Endothelial cell of umbilical vein (primary cell): Measurements from ENCODE around the gene SERPINB10. TPM values are rescaled to one million over a fixed set of nuclear protein-coding genes. Genes with fewer than 3 reads are reported as not detected.
"Not testable (repeated sequence)": the region's sequence is repeated elsewhere in the genome, so short reads cannot be mapped to it uniquely, and the experiment has no call there.

ENCODE experiments used
- BruUV-seq: library from RNA; stranded (reverse); fragments of 400-500 nt; replicated peaks from 2 replicates; lab custom pipeline; 2021; lab: Mats Ljungman, UMichigan
- CTCF ChIA-PET: fragments of 300-600, 350-600 bp; sonication (Branson Sonifier 250); formaldehyde crosslinking; loops from one replicate; lab custom pipeline; 2021; ENCODE audit warnings: antibody characterized with exemption, inconsistent platforms; lab: Charles Lee
- POLR2A ChIA-PET: fragments of 300-600, 350-600 bp; sonication (Branson Sonifier 250); formaldehyde crosslinking; loops from one replicate; lab custom pipeline; 2021; ENCODE audit warnings: antibody characterized with exemption, inconsistent platforms; lab: Charles Lee
- DNase-seq: peaks from one replicate; pipeline ENCODE4 v3.0.0-alpha.2; 2011; ENCODE audit warnings: low read depth, low spot score
- FAIRE-seq: peaks from 2 replicates; lab custom pipeline; 2011; peaks lifted over from hg19 to GRCh38; lab: Jason Lieb, UNC
- H2AFZ ChIP-seq: 2 replicates; pipeline ENCODE4 v1.6.0; 2012; ENCODE audit warnings: low read depth, low read length, control low read depth, inconsistent platforms
- H3K27ac ChIP-seq: 2 replicates; pipeline ENCODE4 v1.5.1; 2011; ENCODE audit warnings: low read depth, mild to moderate bottlenecking, control low read depth, low read length, moderate library complexity; ENCODE audit not compliant: insufficient read depth
- H3K27me3 ChIP-seq, 2 experiments: 2 replicates each; pipeline versions ENCODE4 v1.6.0 to v1.6.1; 2011; ENCODE audit warnings: low read length in 2 of 2, mixed read lengths in 1 of 2; ENCODE audit not compliant: control insufficient read depth in 2 of 2, insufficient read depth in 2 of 2
- H3K36me3 ChIP-seq, 2 experiments: 2 replicates in 1 of 2; 3 replicates in 1 of 2; pipeline ENCODE4 v1.5.1; 2011; ENCODE audit warnings: low read length in 2 of 2, mild to moderate bottlenecking in 1 of 2, moderate library complexity in 1 of 2; ENCODE audit not compliant: control insufficient read depth in 2 of 2, insufficient read depth in 2 of 2; ENCODE audit errors: extremely low read depth in 1 of 2
- H3K4me1 ChIP-seq: 3 replicates; pipeline ENCODE4 v1.5.1; 2011; ENCODE audit warnings: mild to moderate bottlenecking, low read length; ENCODE audit not compliant: control insufficient read depth, insufficient read depth; ENCODE audit errors: extremely low read depth
- H3K4me2 ChIP-seq: 2 replicates; pipeline ENCODE4 v1.6.1; 2011; ENCODE audit warnings: low read length, control low read depth, mixed read lengths; ENCODE audit not compliant: insufficient read depth
- H3K4me3 ChIP-seq, 3 experiments: fragments of 200-600 bp in 1 of 3; sonication (generic), shearing (Covaris generic) in 1 of 3; replicated peaks in 1 of 3; 2 replicates each; pipeline ENCODE4 v1.5.1; 2011 to 2016; ENCODE audit warnings: control low read depth in 3 of 3, low read length in 3 of 3, mild to moderate bottlenecking in 2 of 3, inconsistent platforms in 1 of 3, low read depth in 1 of 3, moderate library complexity in 1 of 3; ENCODE audit not compliant: insufficient read depth in 1 of 3
- H3K79me2 ChIP-seq: 2 replicates; pipeline ENCODE4 v1.6.0; 2012; ENCODE audit warnings: low read length, inconsistent platforms; ENCODE audit not compliant: control insufficient read depth, insufficient read depth
- H3K9ac ChIP-seq: replicated peaks from 2 replicates; pipeline ENCODE3; 2011; ENCODE audit warnings: low read length, control low read depth; ENCODE audit not compliant: insufficient read depth; ENCODE audit errors: extremely low read depth
- H3K9me1 ChIP-seq: replicated peaks from 3 replicates; pipeline ENCODE4 v1.6.0; 2011; ENCODE audit warnings: mild to moderate bottlenecking, low read length; ENCODE audit not compliant: control insufficient read depth, insufficient read depth; ENCODE audit errors: extremely low read depth
- H3K9me3 ChIP-seq: replicated peaks from 2 replicates; pipeline ENCODE4 v1.5.1; 2012; ENCODE audit warnings: low read length, inconsistent platforms; ENCODE audit not compliant: control insufficient read depth, insufficient read depth
- H4K20me1 ChIP-seq: replicated peaks from 2 replicates; pipeline ENCODE3; 2011; ENCODE audit warnings: mild to moderate bottlenecking, low read length; ENCODE audit not compliant: control insufficient read depth, insufficient read depth; ENCODE audit errors: extremely low read depth
- EZH2 ChIP-seq: IDR thresholded peaks from 2 replicates; pipeline ENCODE4 v1.6.1; 2012; ENCODE audit warnings: borderline replicate concordance, low read depth, mild to moderate bottlenecking, moderate library complexity, low read length, inconsistent platforms; ENCODE audit not compliant: severe bottlenecking
- FOS ChIP-seq: IDR thresholded peaks from 2 replicates; pipeline ENCODE4 v1.6.1; 2011; ENCODE audit warnings: mild to moderate bottlenecking, low read length, moderate library complexity, borderline replicate concordance; ENCODE audit not compliant: insufficient read depth
- GATA2 ChIP-seq: IDR thresholded peaks from 2 replicates; pipeline ENCODE4 v1.7.0; 2011; ENCODE audit warnings: low read depth, mild to moderate bottlenecking, moderate library complexity, mixed read lengths, low read length; ENCODE audit not compliant: insufficient read length, insufficient read depth
- JUN ChIP-seq: IDR thresholded peaks from 2 replicates; pipeline ENCODE4 v1.6.1; 2011; ENCODE audit warnings: borderline replicate concordance, low read depth; ENCODE audit not compliant: insufficient read length, insufficient read depth
- MYC ChIP-seq: IDR thresholded peaks from one replicate; pipeline ENCODE4 v1.6.1; 2011; ENCODE audit warnings: mild to moderate bottlenecking, low read depth, low read length
- POLR2A ChIP-seq: IDR thresholded peaks from 2 replicates; pipeline ENCODE4 v1.6.1; 2012; ENCODE audit warnings: low read depth, mild to moderate bottlenecking, control low read depth, low read length
- POLR2AphosphoS5 ChIP-seq: IDR thresholded peaks from 2 replicates; pipeline ENCODE4 v1.6.1; 2012; ENCODE audit warnings: low read depth, mild to moderate bottlenecking, control low read depth, low read length, moderate library complexity; ENCODE audit not compliant: insufficient read depth
- dilution Hi-C: fragments of 300-500 bp; cut with MboI; formaldehyde crosslinking; loops from one replicate; pipeline ENCODE4 v1.15.0; 2019; ENCODE audit warnings: low sequenced_read_pairs; ENCODE audit not compliant: extremely low pct_ligation_motif_present
- intact Hi-C: fragments of 100-400 bp; cut with micrococcal nuclease; formaldehyde crosslinking; loops from one replicate; pipeline ENCODE4 v1.10.0; 2022
- polyA plus RNA-seq, 4 experiments: library from polyadenylated mRNA; depleted of rRNA in 3 of 4; stranded (reverse) in 3 of 4; unstranded in 1 of 4; fragments of >200 nt; gene quantifications; 2 replicates each; pipeline versions ENCODE4 v1.2.1 to v1.2.3, GENCODE V29; 2011 to 2012; ENCODE audit warnings: missing spikeins in 1 of 4
- total RNA-seq: library from RNA; stranded (reverse); gene quantifications from 2 replicates; pipeline ENCODE4 v1.2.3, GENCODE V29; 2021
- TF ChIP-seq, protein P1 (sequence below): IDR thresholded peaks from 2 replicates; pipeline ENCODE4 v1.6.1; 2011; ENCODE audit not compliant: insufficient read depth, insufficient read length
- TF ChIP-seq, protein P2 (sequence below), 2 donors: IDR thresholded peaks; 1 replicate in 1 of 2; 2 replicates in 1 of 2; pipeline ENCODE4 v1.5.1; 2011; ENCODE audit warnings: low read length in 2 of 2, mild to moderate bottlenecking in 2 of 2, moderate library complexity in 2 of 2, control low read depth in 1 of 2, inconsistent platforms in 1 of 2, low read depth in 1 of 2; ENCODE audit not compliant: insufficient read depth in 1 of 2; ENCODE audit errors: extremely low read depth in 1 of 2

Gene SERPINB10
- total and polyA plus RNA-seq, 2 donors (not counting 3 experiments of a cell fraction or from before 2014, with no cell fraction given) = not detected

DNA sequence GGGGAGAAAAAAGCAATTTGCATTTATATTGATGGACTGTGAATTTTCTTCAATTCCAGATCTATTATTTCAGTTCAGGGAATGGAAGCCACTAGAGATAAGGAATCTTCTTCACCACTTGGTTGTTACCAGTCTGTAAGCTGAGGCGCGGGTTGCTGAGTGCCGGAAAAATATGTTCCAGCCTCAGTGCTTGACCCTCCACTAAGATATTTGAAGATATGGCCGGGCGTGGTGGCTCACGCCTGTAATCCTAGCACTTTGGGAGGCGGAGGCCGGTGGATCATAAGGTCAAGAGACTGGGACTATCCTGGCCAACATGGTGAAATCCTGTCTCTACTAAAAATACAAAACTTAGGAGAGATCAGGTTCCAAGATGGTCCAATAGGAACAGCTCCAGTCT lies 32.2 kb downstream of the SERPINB10 start:
- Histone ChIP-seq H3K27ac (no peak overlapping the region), H3K4me1 (peaks cover 8% of the 10 kb centered on the region), H4K20me1 (no peaks in the 10 kb centered on the region), H3K36me3 (no peaks in the 10 kb centered on the region), H3K9ac (no peak overlapping the region), H3K4me2 (no peak overlapping the region), H3K9me1 (no peaks in the 10 kb centered on the region), H3K27me3 (peaks cover 5 to 17% of the 10 kb centered on the region in 2 experiments), H3K79me2 (no peaks in the 10 kb centered on the region), H3K9me3 (no peaks in the 10 kb centered on the region), H3K4me3 (no peak overlapping the region), H2AFZ (no peak overlapping the region)
- no peak for DNase-seq
- FAIRE-seq = no peak
- ChIA-PET POLR2A (no interaction called here), CTCF (interaction anchor here (1.8 kb wide), 1 partner anchor 428 kb away, joined by 4 read pairs; no protein-coding TSS in a partner anchor)
- TF ChIP-seq, protein P1, sequence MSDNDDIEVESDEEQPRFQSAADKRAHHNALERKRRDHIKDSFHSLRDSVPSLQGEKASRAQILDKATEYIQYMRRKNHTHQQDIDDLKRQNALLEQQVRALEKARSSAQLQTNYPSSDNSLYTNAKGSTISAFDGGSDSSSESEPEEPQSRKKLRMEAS = no peak
- TF ChIP-seq MYC (no peak), EZH2 (no peak), POLR2AphosphoS5 (no peak), GATA2 (no peak), FOS (no peak), JUN (no peak), POLR2A (no peak)
- TF ChIP-seq, protein P2, sequence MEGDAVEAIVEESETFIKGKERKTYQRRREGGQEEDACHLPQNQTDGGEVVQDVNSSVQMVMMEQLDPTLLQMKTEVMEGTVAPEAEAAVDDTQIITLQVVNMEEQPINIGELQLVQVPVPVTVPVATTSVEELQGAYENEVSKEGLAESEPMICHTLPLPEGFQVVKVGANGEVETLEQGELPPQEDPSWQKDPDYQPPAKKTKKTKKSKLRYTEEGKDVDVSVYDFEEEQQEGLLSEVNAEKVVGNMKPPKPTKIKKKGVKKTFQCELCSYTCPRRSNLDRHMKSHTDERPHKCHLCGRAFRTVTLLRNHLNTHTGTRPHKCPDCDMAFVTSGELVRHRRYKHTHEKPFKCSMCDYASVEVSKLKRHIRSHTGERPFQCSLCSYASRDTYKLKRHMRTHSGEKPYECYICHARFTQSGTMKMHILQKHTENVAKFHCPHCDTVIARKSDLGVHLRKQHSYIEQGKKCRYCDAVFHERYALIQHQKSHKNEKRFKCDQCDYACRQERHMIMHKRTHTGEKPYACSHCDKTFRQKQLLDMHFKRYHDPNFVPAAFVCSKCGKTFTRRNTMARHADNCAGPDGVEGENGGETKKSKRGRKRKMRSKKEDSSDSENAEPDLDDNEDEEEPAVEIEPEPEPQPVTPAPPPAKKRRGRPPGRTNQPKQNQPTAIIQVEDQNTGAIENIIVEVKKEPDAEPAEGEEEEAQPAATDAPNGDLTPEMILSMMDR (IDR thresholded peaks at IDR 0.05; ENCODE audit: extremely low read depth in 1 of 2, insufficient read depth in 1 of 2, low read depth in 1 of 2, low read length in 2 of 2) = no peak
- intact Hi-C loops (no loop called here), dilution Hi-C loops (no loop called here)
- BruUV-seq = no TSS peak

DNA sequence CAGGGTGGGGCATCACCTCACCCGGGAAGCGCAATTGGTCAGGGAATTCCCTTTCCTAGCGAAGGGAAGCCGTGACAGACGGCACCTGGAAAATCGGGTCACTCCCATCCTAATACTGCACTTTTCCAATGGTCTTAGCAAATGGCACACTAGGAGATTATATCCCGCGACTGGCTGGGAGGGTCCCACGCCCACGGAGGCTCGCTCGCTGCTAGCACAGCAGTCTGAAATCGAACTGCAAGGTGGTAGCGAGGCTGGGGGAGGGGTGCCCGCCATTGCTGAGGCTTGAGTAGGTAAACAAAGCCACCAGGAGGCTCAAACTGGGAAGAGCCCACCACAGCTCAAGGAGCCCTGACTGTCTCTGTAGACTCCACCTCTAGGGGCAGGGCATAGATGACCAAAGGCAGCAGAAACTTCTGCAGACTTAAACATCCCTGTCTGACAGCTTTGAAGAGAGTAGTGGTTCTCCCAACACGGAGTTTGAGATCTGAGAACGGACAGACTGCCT lies 32.8 kb downstream of the SERPINB10 start:
- H3K9me1 ChIP-seq, H3K79me2 ChIP-seq, H4K20me1 ChIP-seq, H2AFZ ChIP-seq, H3K27ac ChIP-seq, H3K9me3 ChIP-seq, H3K36me3 ChIP-seq, H3K4me1 ChIP-seq, BruUV-seq, DNase-seq, H3K9ac ChIP-seq, POLR2A ChIA-PET, intact Hi-C loops, H3K4me2 ChIP-seq, FAIRE-seq, H3K4me3 ChIP-seq, dilution Hi-C loops: not testable (repeated sequence)
- CTCF ChIA-PET = interaction anchor here (1.8 kb wide), 1 partner anchor 429 kb away, joined by 4 read pairs; no protein-coding TSS in a partner anchor
- H3K27me3 ChIP-seq = peaks cover 5 to 17% of the 10 kb centered on the region in 2 experiments
